ENCODE measurements around the gene CASP8AP2. TPM values are rescaled to one million over a fixed set of nuclear protein-coding genes. Genes with fewer than 3 reads are reported as not detected.

The CASP8AP2 gene
- total RNA-seq, 1 donor from 2014 or later: 29.5 TPM

GRCh38 chr6:89873721-89874120, 44.0 kb downstream of the CASP8AP2 start:
- Mint-ChIP-seq H3K4me1 (ENCODE audit: unreplicated experiment) (no peaks in the 10 kb centered on the region), H3K27ac (no peak overlapping the region), H3K27me3 (no peaks in the 10 kb centered on the region), H3K9me3 (no peaks in the 10 kb centered on the region), H3K36me3 (peaks cover 20% of the 10 kb centered on the region), H3K4me3 (no peak overlapping the region)
- DNase-seq (ENCODE audit: extremely low spot score, unreplicated experiment): no peak
- no peak for TF ChIP-seq CTCF (conservative IDR thresholded peaks at IDR 0.05)

GRCh38 chr6:89874438-89874837, 44.8 kb downstream of the CASP8AP2 start:
- no peak overlapping the region for H3K27ac Mint-ChIP-seq
- no peak for DNase-seq (ENCODE audit: extremely low spot score, unreplicated experiment)

GRCh38 chr6:89886378-89887120, 56.9 kb downstream of the CASP8AP2 start:
- TF ChIP-seq CTCF (conservative IDR thresholded peaks at IDR 0.05): no peak
- DNase-seq (ENCODE audit: extremely low spot score, unreplicated experiment): no peak
- H3K27me3 Mint-ChIP-seq: peaks cover 14% of the 10 kb centered on the region
- no peaks in the 10 kb centered on the region for H3K9me3 Mint-ChIP-seq
- H3K4me3 Mint-ChIP-seq: no peak overlapping the region
- peaks cover 2% of the 10 kb centered on the region for H3K4me1 Mint-ChIP-seq (ENCODE audit: unreplicated experiment)
- H3K36me3 Mint-ChIP-seq: no peaks in the 10 kb centered on the region
- no peak overlapping the region for H3K27ac Mint-ChIP-seq

More at GRCh38 chr6:89874438-89874837, 44.8 kb downstream of the CASP8AP2 start:
- TF ChIP-seq CTCF (conservative IDR thresholded peaks at IDR 0.05): no peak
- H3K4me1 Mint-ChIP-seq (ENCODE audit: unreplicated experiment): no peaks in the 10 kb centered on the region
- peaks cover 19% of the 10 kb centered on the region for H3K36me3 Mint-ChIP-seq
- no peaks in the 10 kb centered on the region for H3K9me3 Mint-ChIP-seq
- no peak overlapping the region for H3K4me3 Mint-ChIP-seq
- H3K27me3 Mint-ChIP-seq: no peaks in the 10 kb centered on the region

DNA sequence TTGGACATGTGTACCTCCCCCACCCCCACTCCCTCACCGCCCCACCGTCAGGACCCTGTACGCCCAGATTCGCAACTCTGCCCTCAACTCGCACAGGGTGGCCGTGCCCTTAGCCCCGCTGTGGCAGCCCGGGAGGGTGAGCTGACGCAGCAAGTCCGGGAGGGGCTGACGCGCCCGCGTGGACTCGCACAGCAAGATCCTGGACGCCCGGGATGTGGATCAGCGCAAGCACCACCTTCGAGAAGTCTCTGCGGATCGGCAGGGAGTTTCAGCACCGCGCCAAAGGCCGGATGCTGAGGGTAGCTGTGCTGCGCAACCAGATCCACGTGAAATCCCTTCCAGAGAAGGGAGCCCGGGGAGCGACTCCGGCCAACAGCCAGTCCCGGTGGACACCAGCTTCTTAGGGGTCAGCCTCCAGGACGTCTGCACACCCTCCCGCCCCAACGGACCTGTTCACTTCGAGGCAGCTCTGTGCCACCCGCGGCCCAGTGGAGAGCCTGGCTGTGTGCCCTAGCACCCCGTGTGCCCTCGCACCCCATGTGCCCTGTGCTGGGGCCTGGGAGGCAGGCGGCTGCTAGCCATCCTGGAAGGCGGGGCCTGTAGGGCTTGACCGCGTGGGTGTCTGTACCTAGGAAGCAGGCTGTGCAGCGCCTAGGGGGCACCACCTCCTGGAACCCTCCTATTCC, 57.9 kb downstream of the CASP8AP2 start:
- Mint-ChIP-seq H3K4me1 (ENCODE audit: unreplicated experiment) (peaks cover 5% of the 10 kb centered on the region), H3K9me3 (no peaks in the 10 kb centered on the region), H3K4me3 (no peak overlapping the region), H3K27ac (no peak overlapping the region), H3K36me3 (no peaks in the 10 kb centered on the region), H3K27me3 (peaks cover 17% of the 10 kb centered on the region)
- TF ChIP-seq CTCF (conservative IDR thresholded peaks at IDR 0.05): no peak
- no peak for DNase-seq (ENCODE audit: extremely low spot score, unreplicated experiment)

DNA sequence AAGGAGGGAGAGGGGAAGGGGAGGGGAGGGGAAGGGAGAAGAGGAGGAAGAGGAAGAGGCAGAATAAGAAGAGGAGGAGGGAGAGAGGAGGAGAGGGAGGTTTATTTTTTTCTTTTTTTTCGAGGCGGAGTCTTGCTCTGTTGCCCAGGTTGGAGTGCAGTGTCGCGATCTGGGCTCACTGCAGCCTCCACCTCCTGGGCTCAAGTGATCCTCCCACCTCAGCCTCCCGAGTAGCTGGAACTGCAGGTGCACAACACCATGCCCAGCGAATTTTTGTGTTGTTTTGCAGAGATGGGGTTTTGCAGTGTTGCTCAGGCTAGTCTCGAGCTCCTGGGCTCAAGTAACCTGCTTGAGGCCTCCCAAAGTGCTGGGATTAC, 58.4 kb downstream of the CASP8AP2 start:
- TF ChIP-seq CTCF (conservative IDR thresholded peaks at IDR 0.05): no peak
- Mint-ChIP-seq H3K27me3 (peaks cover 19% of the 10 kb centered on the region), H3K4me3 (no peak overlapping the region), H3K4me1 (ENCODE audit: unreplicated experiment) (peaks cover 5% of the 10 kb centered on the region), H3K9me3 (no peaks in the 10 kb centered on the region), H3K27ac (no peak overlapping the region), H3K36me3 (no peaks in the 10 kb centered on the region)
- no peak for DNase-seq (ENCODE audit: extremely low spot score, unreplicated experiment)
